Lung (tissue), 16 donors: ENCODE data around the gene PRAMEF5. TPM values are rescaled to one million over a fixed set of nuclear protein-coding genes. Genes with fewer than 3 reads are reported as not detected.
"Not testable (repeated sequence)": the region's sequence is repeated elsewhere in the genome, so short reads cannot be mapped to it uniquely, and the experiment has no call there.

Experiments
- ATAC-seq: fragments of 200-7000 bp; cut with Tn5 transposase; one replicate; pipeline ENCODE4 v1.9.1; 2020; ENCODE audit warnings: moderate number of reproducible peaks; ENCODE audit not compliant: insufficient read depth, low FRiP score
- DNase-seq, 3 donors: peaks; one replicate each; pipeline ENCODE4 v3.0.0-alpha.2; 2013 to 2017
- H3K27ac ChIP-seq, 2 donors: one replicate each; pipeline ENCODE4 v1.5.1; 2013; ENCODE audit warnings: mild to moderate bottlenecking in 2 of 2, moderate library complexity in 2 of 2, control low read depth in 1 of 2, inconsistent platforms in 1 of 2, low read depth in 1 of 2, low read length in 1 of 2
- H3K27me3 ChIP-seq, 3 donors: one replicate each; pipeline ENCODE4 v1.5.1; 2013; ENCODE audit warnings: low read length in 2 of 3; ENCODE audit not compliant: control insufficient read depth in 3 of 3, insufficient read depth in 3 of 3
- H3K36me3 ChIP-seq, 4 donors: one replicate each; pipeline ENCODE4 v1.5.1; 2013; ENCODE audit warnings: low read length in 4 of 4, mild to moderate bottlenecking in 1 of 4, moderate library complexity in 1 of 4; ENCODE audit not compliant: control insufficient read depth in 4 of 4, insufficient read depth in 4 of 4
- H3K4me1 ChIP-seq, 5 donors: one replicate each; pipeline ENCODE4 v1.5.1; 2013; ENCODE audit warnings: low read length in 5 of 5, mild to moderate bottlenecking in 2 of 5, moderate library complexity in 1 of 5; ENCODE audit not compliant: control insufficient read depth in 5 of 5, insufficient read depth in 5 of 5
- H3K4me3 ChIP-seq: one replicate; pipeline ENCODE4 v1.5.1; 2013; ENCODE audit warnings: mild to moderate bottlenecking, control low read depth, moderate library complexity
- H3K9ac ChIP-seq, 2 donors: one replicate each; pipeline ENCODE4 v1.5.1; 2013; ENCODE audit warnings: low read length in 2 of 2, control low read depth in 1 of 2; ENCODE audit not compliant: insufficient read depth in 1 of 2
- H3K9me3 ChIP-seq, 4 donors: one replicate each; pipeline ENCODE4 v1.5.1; 2013; ENCODE audit warnings: low read length in 3 of 4, mild to moderate bottlenecking in 1 of 4, moderate library complexity in 1 of 4; ENCODE audit not compliant: control insufficient read depth in 4 of 4, insufficient read depth in 3 of 4
- CTCF ChIP-seq: IDR thresholded peaks from 2 replicates; pipeline ENCODE4 v1.5.1; 2012; ENCODE audit warnings: mild to moderate bottlenecking; ENCODE audit errors: control extremely low read depth, extremely low read depth
- WGBS, 2 donors: extraction: QIAGEN DNeasy Blood & Tissue Kit; methylation state at CpG; one replicate each; pipeline ENCODE4 v1.1.7; 2013; 5-methylcytosine and 5-hydroxymethylcytosine counted together
- long read RNA-seq, 5 donors: transcript quantifications; one replicate each; lab custom pipeline, GENCODE V29; 2026
- polyA plus RNA-seq, 2 donors: library from polyadenylated mRNA; stranded (reverse); fragments of 200-250 nt; gene quantifications; one replicate each; pipeline ENCODE4 v1.2.1, GENCODE V29; 2013
- total RNA-seq, 2 donors: library from RNA; depleted of rRNA in 1 of 2; stranded (reverse); fragments of >200 nt in 1 of 2; gene quantifications; one replicate each; pipeline ENCODE4 v1.2.1, GENCODE V29; 2014 to 2021
- donor health status: control.
- donor health status: control.
- donor health status: Bipolar disorder and iron deficiency.
- donor health status: healthy.
- donor health status: DM: yes; HTN: yes; CAD: no.

The PRAMEF5 gene
- total RNA-seq (not detected), polyA plus RNA-seq (not detected)
- long read RNA-seq, donor 1, result 0 reads
- long read RNA-seq, donor 2, result 0 reads
- long read RNA-seq, donor 3, result 0 reads
- long read RNA-seq, donor 4, result 0 reads
- long read RNA-seq, donor 5, result 0 reads

DNA sequence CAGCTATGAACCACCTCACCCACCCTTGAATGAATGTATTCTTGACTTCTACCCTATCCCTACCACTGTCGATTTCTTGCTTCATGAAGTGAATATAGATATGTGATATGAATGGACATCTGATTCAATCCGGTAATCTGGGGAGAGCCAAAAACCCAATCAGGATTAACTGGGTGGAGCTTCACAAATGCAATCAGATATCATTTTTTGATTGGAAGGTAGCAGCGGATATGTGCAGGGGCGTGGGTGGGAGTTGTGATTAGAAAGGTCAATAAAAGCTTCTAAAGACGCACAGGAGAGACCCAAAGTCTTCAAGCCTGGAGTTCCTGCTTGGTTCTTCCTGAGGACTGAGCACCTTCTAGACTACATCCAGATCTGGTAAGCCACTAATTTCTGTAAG lies at the start of gene PRAMEF5:
Gene PRAMEF5, plus strand, starts transcription at position 301 of the 400 bp plus-strand sequence. CDS start 5,071 bp downstream, outside the sequence.
- WGBS, 2 donors, result 94 to 100% methylated on average over 1 to 2 of the region's 5 CpGs
- ATAC-seq, H3K36me3 ChIP-seq, H3K4me1 ChIP-seq, DNase-seq, H3K9me3 ChIP-seq, H3K27ac ChIP-seq, H3K9ac ChIP-seq, H3K27me3 ChIP-seq, H3K4me3 ChIP-seq: not testable (repeated sequence)

GRCh38 chr1:13208712-13209111 lies 45.3 kb upstream of the PRAMEF5 start:
- H3K4me3 ChIP-seq, H3K4me1 ChIP-seq, H3K9ac ChIP-seq, H3K27me3 ChIP-seq, H3K9me3 ChIP-seq, ATAC-seq, H3K36me3 ChIP-seq, H3K27ac ChIP-seq, DNase-seq: not testable (repeated sequence)
- no CpG with 5 or more reads among the region's 9 CpGs for WGBS, 2 donors

DNA sequence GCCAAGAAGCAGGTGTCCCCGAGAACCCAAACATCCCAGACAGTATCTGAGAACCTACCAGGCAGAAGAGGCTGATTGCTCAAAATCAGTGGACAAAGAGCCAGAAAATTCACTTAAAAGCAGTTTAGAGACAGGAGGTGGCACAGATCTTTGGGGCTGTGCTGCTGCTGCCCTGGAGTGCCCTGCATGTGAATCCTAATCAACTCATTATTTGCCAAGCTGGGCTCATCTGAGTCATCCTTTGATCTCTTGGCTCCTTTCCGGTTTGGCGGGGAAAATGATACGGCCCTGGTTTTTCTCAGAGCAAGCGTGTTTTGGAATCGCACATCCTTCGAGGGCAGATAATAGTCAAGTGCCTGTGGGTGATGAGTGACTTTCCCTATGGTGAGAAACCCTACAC lies 37.4 kb upstream of the PRAMEF5 start:
- H3K36me3 ChIP-seq, H3K9ac ChIP-seq, DNase-seq, H3K9me3 ChIP-seq, H3K4me1 ChIP-seq, H3K27me3 ChIP-seq, ATAC-seq, H3K27ac ChIP-seq, H3K4me3 ChIP-seq: not testable (repeated sequence)
- WGBS, 2 donors, result no CpG with 5 or more reads among the region's 7 CpGs

- DNase-seq, H3K4me1 ChIP-seq, H3K9ac ChIP-seq, H3K36me3 ChIP-seq, H3K27ac ChIP-seq, H3K4me3 ChIP-seq, H3K9me3 ChIP-seq, H3K27me3 ChIP-seq, ATAC-seq: not testable (repeated sequence)
- WGBS, 2 donors, result no CpG with 5 or more reads among the region's 3 CpGs
These were observed 34.8 kb upstream of the PRAMEF5 start for GRCh38 chr1:13219203-13219602.

DNA sequence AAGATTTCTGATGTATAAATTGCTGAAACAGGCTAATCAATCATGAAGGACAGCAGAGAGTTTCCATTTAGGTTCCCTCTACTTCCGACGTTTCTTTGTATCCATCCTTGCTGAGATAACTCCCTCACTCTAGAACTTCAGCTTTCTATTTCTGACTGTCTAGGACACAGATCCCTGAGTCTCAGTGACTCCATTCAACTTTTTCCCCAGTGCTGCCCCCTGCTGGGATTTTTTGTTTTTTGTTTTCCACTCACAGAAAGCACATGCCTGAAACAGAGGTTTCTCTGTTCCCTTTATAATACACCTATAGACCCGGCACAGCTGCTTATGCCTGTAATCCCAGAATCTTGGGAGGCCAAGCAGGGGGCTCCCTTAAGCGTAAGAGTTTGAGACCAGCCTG lies 31.2 kb upstream of the PRAMEF5 start:
- not testable (repeated sequence) for H3K9ac ChIP-seq, H3K27me3 ChIP-seq, ATAC-seq, H3K9me3 ChIP-seq, DNase-seq, H3K4me3 ChIP-seq, H3K27ac ChIP-seq, H3K4me1 ChIP-seq, H3K36me3 ChIP-seq
- WGBS, 2 donors, result no CpG with 5 or more reads among the region's 4 CpGs

DNA sequence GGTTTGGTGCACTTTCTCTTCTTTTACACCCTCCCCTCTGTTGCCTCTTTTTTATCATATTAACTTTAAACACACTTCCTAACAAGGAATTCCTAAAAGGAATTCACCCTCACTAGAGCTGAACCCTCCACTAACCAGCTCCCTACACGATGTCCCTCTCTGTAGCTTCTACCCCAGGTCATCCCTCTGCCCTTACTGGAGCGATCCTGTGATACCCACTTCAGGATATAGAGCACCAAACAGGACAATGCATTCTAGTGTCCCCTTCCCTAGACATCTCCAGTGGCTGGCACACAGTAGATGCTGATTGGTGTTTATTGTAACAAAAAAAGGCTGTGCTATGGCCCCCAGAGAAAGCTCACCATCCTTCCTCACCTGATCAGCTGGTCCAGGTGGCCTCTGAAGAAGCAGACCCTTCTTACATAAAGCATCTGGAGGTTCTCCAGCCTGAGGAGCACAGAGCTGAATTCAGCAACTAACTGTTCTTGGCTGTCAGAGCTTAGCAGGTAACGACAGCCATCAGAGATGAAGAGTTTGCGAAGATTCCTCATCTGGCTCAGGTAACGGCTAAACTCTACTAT lies 29.4 kb upstream of the PRAMEF5 start:
- H3K4me3 ChIP-seq, result no peak overlapping the region
- 80 to 90% methylated on average over 5 of the region's 5 CpGs for WGBS, 2 donors
- peaks cover 0 to 3% (median 0%) of the 10 kb centered on the region in 3 donors for H3K27me3 ChIP-seq
- H3K27ac ChIP-seq, result no peak overlapping the region
- no peak overlapping the region for H3K9ac ChIP-seq
- no peak for TF ChIP-seq CTCF
- no peaks in the 10 kb centered on the region for H3K9me3 ChIP-seq
- no peaks in the 10 kb centered on the region for H3K36me3 ChIP-seq
- no peak for ATAC-seq
- no peak for DNase-seq
- H3K4me1 ChIP-seq, result no peaks in the 10 kb centered on the region

DNA sequence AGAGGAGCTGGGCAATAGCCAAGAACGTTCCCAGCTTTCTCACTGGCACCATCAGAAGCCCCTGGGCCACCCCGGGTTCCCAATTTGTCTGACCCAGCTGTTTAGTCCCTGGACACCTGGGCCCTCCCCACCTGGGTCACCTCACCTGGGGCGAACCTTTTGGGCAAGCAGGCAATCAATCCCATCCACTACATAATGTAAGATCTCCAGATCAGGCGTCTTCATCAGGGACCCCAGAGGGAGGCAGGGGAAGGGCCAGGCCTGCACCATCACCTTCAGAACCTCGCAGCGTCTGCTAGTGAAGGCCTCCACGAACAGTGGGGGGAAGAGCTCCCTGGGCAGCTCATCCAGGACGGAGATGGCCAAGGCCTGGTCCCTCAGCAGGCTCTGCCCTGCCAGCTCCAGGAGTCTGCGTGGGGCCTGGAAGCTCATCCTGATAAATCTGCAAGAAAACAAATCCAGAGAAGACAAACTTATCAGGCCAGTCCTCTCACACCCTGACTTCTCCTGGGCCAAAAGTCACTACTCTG lies 28.3 kb upstream of the PRAMEF5 start, which contains the start of gene PRAMEF18:
Gene PRAMEF18, minus strand, starts transcription at position 480 of the 530 bp plus-strand sequence. Its CDS starts 48 bp downstream, at position 432.
- ATAC-seq, H3K9me3 ChIP-seq, H3K27ac ChIP-seq, H3K27me3 ChIP-seq, H3K4me3 ChIP-seq, H3K4me1 ChIP-seq, H3K9ac ChIP-seq, DNase-seq, H3K36me3 ChIP-seq: not testable (repeated sequence)
- WGBS, 2 donors, result 75 to 81% methylated on average over 9 of the region's 9 CpGs
